K562 (cell line): Measurements from ENCODE around the gene SCLT1.

ENCODE experiments used
- DLX4 ChIP-seq: fragments of 250-450 bp; sonication (Bioruptor Pico); IDR thresholded peaks from 2 replicates; pipeline ENCODE4 v1.6.1; 2021; ENCODE audit warnings: mild to moderate bottlenecking
- HINFP ChIP-seq: fragments of 450-650 bp; conservative IDR thresholded peaks from 2 replicates; pipeline ENCODE4 v1.6.1; 2016; ENCODE audit warnings: missing genetic modification characterization, low read depth, mild to moderate bottlenecking, control low read depth, missing compliant biosample characterization
- HLTF ChIP-seq: fragments of 450-650 bp; IDR thresholded peaks from 2 replicates; pipeline ENCODE4 v1.6.1; 2016
- PBX2 ChIP-seq, 2 experiments: IDR thresholded peaks in 1 of 2; conservative IDR thresholded peaks in 1 of 2; 2 replicates each; pipeline ENCODE4 v1.6.1; 2016; ENCODE audit warnings: low read depth in 2 of 2, mild to moderate bottlenecking in 1 of 2, missing compliant biosample characterization in 1 of 2, missing genetic modification characterization in 1 of 2, moderate library complexity in 1 of 2
- ZBTB12 ChIP-seq: fragments of 250-450 bp; sonication (Bioruptor Pico); IDR thresholded peaks from 2 replicates; pipeline ENCODE4 v1.4.0; 2020

- TF ChIP-seq ZBTB12 (CRISPR knock-in tag) (no peak), DLX4 (CRISPR knock-in tag) (no peak), HINFP (tag) (no peak), HLTF (no peak), PBX2 (CRISPR knock-in tag; IDR thresholded peaks at IDR 0.05; ENCODE audit: low read depth) (no peak), PBX2 (tag; conservative IDR thresholded peaks at IDR 0.05; ENCODE audit: low read depth) (no peak)
These were observed 7.9 kb downstream of the SCLT1 start for GRCh38 chr4:129085472-129085871.
